ENCODE results near the gene PDCD1. TPM values are rescaled to one million over a fixed set of nuclear protein-coding genes. Genes with fewer than 3 reads are reported as not detected.

PDCD1 gene
- total and polyA plus RNA-seq, 2 donors from 2014 or later, result 0.49 to 1.6 TPM

- Histone ChIP-seq H3K9ac (ENCODE audit: low read length in 3 of 3) (no peak overlapping the region), H3K4me1 (ENCODE audit: control insufficient read depth in 2 of 3, insufficient read depth in 2 of 3, low read depth in 1 of 3, low read length in 3 of 3) (peaks cover 0 to 3% (median 0%) of the 10 kb centered on the region in 3 donors), H3K27me3 (ENCODE audit: control insufficient read depth, insufficient read depth, low read length) (no peaks in the 10 kb centered on the region), H3K27ac (ENCODE audit: low read depth in 2 of 2, low read length in 2 of 2) (no peak overlapping the region), H3K9me3 (ENCODE audit: control insufficient read depth in 2 of 3, insufficient read depth in 1 of 3, low read length in 3 of 3) (no peaks in the 10 kb centered on the region), H3K4me3 (ENCODE audit: low read length in 3 of 3) (no peak overlapping the region), H3K36me3 (ENCODE audit: control insufficient read depth in 2 of 3, insufficient read depth in 3 of 3, low read length in 3 of 3) (no peaks in the 10 kb centered on the region)
- no peak for FAIRE-seq
- no peak for TF ChIP-seq CTCF (IDR thresholded peaks at IDR 0.05; ENCODE audit: borderline replicate concordance, extremely low read depth, insufficient read depth)
- intact Hi-C loops (cut with DNase I), result no loop called here
- peak in 2 of 5 donors; percentile 57 to 72 for DNase-seq
Measured at GRCh38 chr2:241815477-241816430, 42.9 kb downstream of the PDCD1 start.

GRCh38 chr2:241814643-241815476 is 43.8 kb downstream of the PDCD1 start:
- Histone ChIP-seq H3K4me1 (ENCODE audit: control insufficient read depth in 2 of 3, insufficient read depth in 2 of 3, low read depth in 1 of 3, low read length in 3 of 3) (peaks cover 0 to 4% (median 0%) of the 10 kb centered on the region in 3 donors), H3K9ac (ENCODE audit: low read length in 3 of 3) (no peak overlapping the region), H3K36me3 (ENCODE audit: control insufficient read depth in 2 of 3, insufficient read depth in 3 of 3, low read length in 3 of 3) (no peaks in the 10 kb centered on the region), H3K9me3 (ENCODE audit: control insufficient read depth in 2 of 3, insufficient read depth in 1 of 3, low read length in 3 of 3) (no peaks in the 10 kb centered on the region), H3K27me3 (ENCODE audit: control insufficient read depth, insufficient read depth, low read length) (no peaks in the 10 kb centered on the region), H3K27ac (ENCODE audit: low read depth in 2 of 2, low read length in 2 of 2) (no peak overlapping the region), H3K4me3 (ENCODE audit: low read length in 3 of 3) (no peak overlapping the region)
- intact Hi-C loops (cut with DNase I), result no loop called here
- FAIRE-seq (no peak), DNase-seq (peak in 2 of 5 donors; percentile 51 to 76)
- TF ChIP-seq CTCF (IDR thresholded peaks at IDR 0.05; ENCODE audit: borderline replicate concordance, extremely low read depth, insufficient read depth), result no peak

DNA sequence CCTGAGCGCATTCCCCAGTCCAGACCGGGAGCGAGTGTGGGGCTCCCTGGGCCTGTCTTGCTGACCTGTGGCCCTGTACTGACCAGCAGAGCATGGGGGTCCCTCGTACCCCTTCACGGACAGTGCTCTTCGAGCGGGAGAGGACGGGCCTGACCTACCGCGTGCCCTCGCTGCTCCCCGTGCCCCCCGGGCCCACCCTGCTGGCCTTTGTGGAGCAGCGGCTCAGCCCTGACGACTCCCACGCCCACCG is 44.4 kb downstream of the PDCD1 start:
- DNase-seq, result peak in 1 of 5 donors; percentile 64
- H3K4me1 ChIP-seq (ENCODE audit: control insufficient read depth in 2 of 3, insufficient read depth in 2 of 3, low read depth in 1 of 3, low read length in 3 of 3), result peaks cover 0 to 4% (median 0%) of the 10 kb centered on the region in 3 donors
- H3K27ac ChIP-seq (ENCODE audit: low read depth in 2 of 2, low read length in 2 of 2), result no peak overlapping the region
- no peak overlapping the region for H3K9ac ChIP-seq (ENCODE audit: low read length in 3 of 3)
- H3K9me3 ChIP-seq (ENCODE audit: control insufficient read depth in 2 of 3, insufficient read depth in 1 of 3, low read length in 3 of 3), result no peaks in the 10 kb centered on the region
- no peak for TF ChIP-seq CTCF (IDR thresholded peaks at IDR 0.05; ENCODE audit: borderline replicate concordance, extremely low read depth, insufficient read depth)
- no peaks in the 10 kb centered on the region for H3K27me3 ChIP-seq (ENCODE audit: control insufficient read depth, insufficient read depth, low read length)
- intact Hi-C loops (cut with DNase I), result no loop called here
- H3K4me3 ChIP-seq (ENCODE audit: low read length in 3 of 3), result no peak overlapping the region
- FAIRE-seq, result no peak
- no peaks in the 10 kb centered on the region for H3K36me3 ChIP-seq (ENCODE audit: control insufficient read depth in 2 of 3, insufficient read depth in 3 of 3, low read length in 3 of 3)

Data from kidney (tissue), 14 donors.